SHP77 treated with DMSO at 0.1 percent for 48 hours (cell line): ENCODE measurements around the gene NR4A1.
A peak's percentile ranks its signal among the peaks of the same experiment; 100 is the strongest.

Experiments
- DNase-seq: peaks from one replicate; lab custom pipeline; 2025; lab: John Stamatoyannopoulos, UW

The NR4A1 gene

DNA sequence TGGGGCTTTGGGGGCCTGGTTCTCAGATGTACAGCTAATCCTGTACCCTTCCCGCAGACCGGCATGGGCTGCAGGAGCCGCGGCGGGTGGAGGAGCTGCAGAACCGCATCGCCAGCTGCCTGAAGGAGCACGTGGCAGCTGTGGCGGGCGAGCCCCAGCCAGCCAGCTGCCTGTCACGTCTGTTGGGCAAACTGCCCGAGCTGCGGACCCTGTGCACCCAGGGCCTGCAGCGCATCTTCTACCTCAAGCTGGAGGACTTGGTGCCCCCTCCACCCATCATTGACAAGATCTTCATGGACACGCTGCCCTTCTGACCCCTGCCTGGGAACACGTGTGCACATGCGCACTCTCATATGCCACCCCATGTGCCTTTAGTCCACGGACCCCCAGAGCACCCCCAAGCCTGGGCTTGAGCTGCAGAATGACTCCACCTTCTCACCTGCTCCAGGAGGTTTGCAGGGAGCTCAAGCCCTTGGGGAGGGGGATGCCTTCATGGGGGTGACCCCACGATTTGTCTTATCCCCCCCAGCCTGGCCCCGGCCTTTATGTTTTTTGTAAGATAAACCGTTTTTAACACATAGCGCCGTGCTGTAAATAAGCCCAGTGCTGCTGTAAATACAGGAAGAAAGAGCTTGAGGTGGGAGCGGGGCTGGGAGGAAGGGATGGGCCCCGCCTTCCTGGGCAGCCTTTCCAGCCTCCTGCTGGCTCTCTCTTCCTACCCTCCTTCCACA, 7.6 kb downstream of the NR4A1 start:
- DNase-seq: peak; percentile 33

DNA sequence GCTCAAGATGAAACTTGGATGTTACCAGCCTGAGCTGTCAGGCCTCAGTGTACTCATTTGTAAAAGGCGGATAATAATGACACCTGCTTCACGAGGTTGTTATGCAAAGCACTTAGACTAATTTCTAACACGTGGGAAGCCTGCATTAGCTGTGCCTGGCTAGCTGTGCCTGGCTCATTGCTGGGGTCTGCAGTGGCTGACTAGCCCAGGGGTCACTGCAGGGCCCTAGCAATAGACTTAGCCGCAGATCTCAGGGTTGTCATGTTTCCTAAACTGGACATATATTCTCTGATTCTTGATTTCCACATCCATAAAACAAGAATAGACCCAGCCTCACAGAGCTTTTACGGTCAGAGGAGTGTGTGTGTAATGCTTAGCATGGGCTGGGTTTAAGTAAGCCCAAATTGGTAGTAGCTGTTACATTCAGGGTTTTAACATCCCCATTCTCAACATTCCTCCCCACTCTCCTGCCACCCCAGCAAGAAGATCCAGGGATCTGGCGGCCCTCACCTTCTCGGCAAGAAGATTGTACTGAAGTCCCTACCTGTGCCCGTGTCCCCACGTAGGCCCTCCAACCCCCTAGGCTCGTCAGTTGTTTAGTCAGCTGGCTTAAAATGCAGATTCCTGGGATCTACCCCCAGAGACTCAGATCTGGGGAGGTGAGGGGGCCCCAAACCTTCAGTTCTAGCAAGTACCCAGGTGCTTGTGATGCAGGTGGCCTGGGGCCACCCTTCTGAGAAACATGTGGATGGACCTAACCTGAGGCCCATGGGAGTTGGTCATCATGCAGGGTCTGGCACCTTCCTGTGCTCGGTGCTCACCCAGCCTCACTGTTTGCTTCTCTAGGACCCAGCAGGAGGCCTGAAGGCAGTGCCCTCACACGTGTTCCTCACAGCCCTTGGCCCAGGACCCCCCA, 8.6 kb downstream of the NR4A1 start:
- no peak for DNase-seq

DNA sequence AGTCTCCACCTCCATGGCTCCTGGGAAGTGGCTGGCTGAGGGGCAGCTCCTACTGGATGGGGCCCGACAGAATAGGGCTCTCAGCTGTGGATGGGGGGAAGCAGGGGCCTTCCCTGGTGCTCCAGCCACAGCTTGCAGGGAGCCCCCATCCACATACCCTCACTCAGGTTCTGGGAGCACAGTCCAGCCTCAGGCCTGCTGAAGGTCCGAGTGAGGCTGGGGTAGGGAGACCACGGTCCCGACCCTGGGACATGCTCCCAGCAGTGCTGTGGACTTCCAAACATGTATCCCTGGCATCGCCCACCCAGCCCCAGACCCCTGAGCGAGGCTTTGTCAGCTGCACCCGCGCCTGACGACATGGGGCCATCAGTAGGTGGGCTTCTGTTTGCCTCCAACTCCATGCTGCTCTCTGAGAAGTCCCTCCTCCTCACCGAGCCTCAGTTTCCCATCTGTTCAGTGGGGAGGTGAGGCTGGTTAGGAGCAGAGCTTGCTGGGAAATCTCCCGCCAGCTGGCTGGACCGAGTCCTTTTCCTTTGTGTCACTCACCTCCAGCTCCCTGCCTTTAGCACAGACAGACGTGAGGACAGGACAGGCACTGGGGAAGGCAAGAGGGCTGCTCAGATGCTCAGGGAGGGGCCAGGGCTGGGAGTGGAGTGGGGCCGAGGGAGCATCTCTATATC, 9.4 kb downstream of the NR4A1 start:
- DNase-seq: no peak

DNA sequence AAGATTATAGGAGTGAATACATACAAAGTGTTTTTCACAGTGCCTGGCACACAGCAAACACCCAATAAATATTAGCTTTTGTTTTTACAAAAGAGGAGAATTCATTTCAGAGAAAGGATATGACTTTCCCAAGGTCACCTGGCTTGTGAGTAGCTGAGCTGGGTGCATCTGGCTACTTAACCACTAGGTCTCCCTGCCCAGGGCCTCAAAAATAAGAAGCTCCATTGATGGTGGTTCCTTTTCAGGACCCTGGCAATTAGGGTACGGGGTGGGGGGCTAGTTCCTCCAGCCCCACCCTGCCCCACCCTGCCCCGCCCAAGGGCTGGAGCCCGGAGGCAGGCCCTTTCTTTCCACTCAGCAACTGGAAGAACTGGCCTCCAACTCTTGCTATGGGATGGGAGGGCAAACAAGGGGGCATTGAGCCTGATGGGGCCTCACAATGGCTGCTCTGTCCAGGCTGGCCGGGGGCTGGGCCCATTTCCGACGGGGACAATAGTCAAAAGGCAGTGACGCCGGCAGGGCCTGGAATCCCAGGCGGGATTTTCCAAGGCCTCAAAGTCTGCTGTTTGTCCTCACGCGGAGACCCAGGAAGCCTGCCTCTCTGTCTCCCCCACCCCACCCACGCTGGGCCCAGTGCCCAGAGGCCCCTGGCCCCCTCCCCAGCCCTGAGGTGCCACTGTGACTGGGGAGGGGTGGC, 10.4 kb downstream of the NR4A1 start:
- DNase-seq: no peak

DNA sequence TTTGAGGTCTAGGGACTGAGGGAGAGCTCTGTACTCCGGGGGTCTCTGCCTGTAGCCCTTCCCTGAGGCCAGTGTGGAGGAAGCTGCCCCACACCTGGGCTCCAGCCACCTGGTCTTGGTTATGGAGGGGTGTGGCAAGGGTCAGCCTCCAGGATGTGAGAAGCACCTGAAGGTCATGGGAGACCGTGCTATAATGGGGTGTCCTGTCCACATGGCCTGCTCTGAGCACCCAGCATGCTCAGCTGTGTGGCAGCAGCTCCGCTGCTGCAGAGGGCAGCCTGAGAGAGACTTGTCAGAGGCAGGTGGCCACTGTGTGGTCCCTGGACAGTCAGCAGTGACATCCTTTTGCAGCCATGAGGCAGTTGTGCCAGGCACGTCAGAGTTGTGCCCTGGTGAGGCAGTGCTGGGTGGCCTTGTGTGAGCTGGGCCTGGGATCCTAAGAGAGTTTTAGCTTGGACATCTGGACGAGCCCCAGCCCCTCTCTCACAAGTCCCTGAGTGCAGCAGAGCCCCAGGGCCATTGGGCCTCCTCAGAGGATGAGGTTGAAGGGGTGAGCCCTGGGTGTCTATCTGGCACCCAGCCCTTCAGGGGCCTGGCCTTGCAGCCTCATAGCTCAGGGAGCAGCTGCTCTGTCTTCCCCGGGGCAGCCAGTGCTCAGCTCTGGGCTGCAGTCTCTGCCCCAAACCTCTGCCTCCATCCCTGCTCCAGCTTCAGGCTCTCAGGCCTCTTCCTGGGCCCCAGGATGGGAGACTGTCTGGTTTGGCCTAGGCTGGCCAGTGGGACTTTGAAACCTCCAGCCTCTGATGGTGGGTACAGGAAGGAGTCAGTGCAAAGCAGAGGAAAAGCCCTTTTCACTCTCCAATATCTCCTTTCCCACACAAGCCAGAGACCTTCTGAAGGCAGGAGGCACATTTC, 11.2 kb downstream of the NR4A1 start:
- DNase-seq: peak; percentile 32

DNA sequence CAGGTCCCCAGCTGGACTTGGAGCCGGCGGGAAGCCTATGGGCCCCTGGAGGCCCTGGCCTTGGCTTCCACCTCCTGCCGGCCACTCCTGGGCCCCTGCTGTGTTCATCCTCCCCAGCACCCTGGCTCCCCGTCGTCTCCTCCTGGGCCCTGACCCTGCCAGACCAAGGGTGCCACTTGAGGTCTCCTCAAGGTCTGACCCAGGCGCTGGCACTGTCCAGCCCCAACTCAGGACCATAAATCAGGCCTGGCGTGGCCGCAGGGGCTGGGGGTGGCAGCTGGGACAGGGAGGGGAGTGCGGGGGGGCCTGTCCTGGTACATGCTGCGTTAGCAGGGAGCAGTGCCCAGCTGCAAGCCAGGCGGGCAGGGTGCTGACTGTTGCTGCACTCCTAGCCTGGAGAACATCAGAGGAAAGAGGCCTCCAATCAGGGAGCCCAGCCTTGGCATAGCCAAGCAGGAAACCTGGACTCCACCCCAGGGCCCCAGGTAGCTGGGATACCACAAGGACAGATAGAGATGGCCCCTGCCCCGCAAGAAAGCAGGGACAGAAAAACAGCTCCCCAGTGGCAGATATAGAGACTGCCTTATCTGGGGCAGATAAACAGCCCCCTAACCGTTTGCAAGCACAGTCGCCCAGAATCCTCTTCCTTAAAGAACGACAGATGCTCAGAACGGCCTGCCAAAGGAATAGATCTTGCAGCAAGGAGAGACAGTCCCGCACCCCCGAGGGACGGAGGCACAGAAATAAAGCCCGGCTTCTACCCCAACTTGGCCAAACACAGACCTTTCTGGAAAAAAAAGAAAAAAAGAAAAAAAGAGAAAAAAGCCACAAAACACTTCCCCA, 12.1 kb downstream of the NR4A1 start:
- no peak for DNase-seq

DNA sequence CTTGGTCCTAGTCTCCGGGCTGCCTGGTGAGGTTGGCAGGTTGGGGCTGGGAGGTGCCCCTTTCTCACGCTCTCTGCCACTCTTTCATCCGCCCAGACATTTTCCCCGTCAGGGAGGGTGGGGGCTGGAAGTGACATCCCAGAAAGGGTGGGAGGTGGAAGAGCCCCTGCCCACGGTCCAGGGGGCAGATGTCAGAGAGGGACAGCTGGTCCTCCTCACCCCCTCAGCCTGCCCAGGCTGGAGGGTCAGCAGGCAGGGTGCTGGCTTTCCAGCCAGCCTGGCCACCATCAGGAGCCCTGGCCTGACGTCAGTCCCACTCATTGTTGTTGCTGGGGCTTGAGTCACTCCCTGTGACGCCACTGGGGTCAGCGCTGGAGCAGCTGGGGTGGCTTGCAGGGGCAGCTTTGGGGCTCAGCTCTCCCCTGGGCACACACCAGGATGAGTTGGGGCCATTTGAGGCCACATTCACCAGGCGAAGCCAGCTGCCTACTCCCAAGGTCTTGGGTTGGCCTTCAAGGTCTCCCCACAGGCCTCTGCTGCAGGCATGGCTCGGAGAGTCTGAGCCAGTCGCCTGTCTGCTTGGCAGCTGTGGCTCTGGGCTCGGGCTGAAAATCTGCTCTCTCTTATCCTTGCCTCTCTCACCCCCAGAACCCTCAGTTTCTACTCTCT, 12.9 kb downstream of the NR4A1 start:
- peak; percentile 58 for DNase-seq

DNA sequence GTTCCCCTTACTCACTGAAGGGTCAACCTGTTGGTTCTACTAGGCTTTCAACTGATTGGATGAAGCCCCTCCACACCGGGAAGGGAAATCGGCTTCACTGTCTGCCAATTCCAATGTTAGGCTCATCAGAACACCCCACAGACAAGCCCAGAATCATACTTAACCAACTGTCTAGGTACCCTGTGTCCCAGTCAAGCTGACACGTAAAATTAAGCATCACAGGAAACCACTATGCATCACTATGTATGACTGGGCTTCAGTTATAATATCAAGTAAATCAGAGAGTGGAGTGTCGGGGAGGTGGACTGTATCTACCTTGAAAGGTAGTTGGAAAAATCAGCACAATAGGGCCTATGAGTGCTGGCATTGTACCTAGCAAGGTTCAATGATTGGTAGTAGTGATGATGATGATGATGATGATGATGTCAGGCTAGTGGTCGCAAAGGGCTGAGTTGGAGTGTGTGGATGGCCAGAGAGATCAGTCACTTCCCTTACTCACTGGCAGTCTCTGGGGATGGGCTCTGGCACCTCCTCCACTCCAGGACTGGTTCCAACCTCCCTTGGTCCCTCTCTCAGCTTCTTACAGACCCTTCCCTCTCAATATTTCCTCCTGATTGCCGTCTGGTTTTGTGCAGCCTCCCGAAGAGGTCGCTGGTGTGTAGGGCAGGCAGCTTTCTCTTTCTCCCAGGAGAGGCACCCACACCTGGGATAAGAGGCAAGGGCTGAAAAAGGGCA, 15.3 kb downstream of the NR4A1 start:
- DNase-seq: peak; percentile 11

DNA sequence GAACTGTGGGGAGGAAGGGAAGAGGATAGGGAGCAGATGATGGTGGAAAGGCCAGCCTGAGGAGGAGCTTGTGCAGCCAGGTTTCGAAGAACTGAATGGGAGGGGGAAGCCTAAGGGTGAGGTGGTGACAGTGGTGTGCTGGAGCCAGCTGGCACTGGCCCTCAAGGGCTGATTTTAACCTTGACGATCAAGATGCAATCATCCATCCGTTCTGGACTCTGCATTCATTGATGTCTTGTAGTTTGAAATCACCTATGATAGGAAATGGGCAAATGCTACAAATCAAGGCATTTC, 15.8 kb downstream of the NR4A1 start:
- no peak for DNase-seq

DNA sequence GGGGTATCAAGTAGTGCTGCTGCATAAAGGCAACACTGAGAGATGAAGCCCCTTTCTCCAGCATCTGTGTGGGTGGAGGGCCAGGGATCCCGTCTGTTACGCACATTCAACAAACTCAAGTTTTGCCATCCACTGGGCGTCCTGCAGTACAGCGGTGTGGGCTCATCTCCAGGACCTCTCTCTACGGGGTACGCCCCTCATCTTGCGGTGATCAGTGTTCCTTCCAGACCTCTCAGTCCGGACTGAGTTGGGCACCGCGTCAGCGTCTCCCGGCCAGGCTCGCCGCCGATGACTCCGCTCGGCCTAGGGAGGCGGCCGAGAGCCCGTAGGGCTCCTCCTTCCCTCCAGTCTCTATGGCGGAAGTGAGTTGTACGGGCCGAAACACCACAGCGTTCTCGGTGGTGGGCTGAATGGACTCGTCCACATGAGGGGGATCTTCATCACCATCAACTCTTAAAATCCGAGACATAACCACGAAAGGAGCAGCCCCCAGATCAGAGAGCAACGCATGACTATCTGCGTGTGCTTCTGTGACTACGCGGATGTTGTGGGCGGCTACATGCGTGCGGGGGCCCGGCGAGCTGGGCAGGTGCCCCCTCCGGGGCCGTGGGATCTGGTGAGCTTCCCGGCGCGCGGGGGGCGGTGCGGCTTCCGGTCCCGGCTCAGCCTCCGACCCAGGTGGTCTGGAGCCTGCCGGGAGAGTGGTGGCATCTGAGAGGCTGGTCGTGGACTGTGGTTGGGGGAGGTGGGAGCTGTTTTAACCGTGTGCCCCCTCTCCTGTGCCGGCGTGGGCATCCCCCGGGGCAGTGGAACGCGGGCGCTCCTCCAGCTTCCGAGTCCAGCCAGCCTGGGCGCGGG, 18.3 kb downstream of the NR4A1 start, which contains the start of gene ATG101:
Gene ATG101 (plus strand): TSS at position 652 of the 858 bp plus-strand sequence. CDS start 3,673 bp downstream, outside the sequence.
- DNase-seq: peak; percentile 84

DNA sequence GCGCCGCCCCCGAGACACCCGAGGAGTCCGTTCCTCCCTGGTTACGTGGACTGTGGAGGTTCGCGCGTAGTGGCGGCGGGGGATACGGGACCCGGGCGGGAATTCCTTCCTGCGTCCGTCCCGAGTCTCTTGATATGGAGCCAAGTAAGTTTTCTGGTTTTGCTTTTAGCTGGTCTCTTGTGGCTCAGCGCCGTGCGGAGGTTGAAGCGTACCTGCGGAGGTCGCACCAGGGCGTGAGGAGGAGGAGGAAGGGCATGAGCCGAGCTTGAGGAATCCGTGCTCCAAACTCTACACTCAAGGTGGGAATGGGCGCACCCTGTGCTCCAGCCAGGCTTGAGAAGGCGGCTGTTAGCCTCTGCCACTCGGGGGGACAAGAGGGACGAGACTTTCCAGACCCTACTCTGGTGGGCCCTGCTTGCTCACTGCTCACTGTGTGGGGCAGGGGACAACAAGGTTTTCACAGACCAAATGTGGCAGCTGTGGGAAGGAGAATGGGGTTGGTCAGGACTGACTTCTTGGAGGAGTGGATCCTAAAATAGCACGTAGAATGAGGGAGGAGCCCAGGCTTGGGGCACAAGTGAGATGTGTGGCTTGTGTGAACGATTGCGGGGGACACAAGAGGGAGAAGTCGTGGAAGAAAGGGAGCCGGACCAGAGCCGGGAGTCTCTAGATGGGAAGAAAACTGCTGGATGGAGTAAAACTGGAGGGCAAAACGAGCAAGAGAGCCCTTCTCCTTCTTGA, 19.1 kb downstream of the NR4A1 start:
- no peak for DNase-seq

DNA sequence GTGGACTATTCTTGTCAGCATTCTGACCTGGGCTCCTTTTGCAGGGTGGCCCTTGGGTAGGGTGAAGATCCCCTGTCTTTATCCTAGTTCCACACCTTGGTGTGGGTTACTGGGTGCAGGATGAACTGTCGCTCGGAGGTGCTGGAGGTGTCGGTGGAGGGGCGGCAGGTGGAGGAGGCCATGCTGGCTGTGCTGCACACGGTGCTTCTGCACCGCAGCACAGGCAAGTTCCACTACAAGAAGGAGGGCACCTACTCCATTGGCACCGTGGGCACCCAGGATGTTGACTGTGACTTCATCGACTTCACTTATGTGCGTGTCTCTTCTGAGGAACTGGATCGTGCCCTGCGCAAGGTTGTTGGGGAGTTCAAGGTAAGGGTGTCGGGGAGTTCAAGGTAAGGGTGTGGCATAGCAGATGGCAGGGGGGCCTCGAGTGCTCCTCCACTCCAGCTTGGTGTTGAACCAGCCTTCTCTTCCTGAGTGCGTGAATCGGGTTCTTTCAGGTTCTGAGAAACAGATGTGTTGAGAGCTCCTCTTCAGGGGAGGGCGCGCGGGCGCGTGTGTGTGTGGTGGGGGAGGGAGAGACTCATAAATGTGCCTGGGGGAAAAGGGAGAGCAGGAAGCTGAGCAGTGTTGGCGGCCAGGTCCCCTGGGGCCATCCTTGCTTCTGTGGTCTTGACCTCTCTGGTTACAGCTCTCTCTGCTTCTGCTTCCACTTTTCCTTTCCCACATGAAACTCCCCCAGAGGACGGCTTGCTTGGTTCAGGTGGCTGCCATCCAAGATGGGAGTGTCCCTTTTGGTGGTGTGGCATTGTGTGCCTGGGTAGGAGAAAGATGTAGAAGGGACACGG, 22.5 kb downstream of the NR4A1 start:
- no peak for DNase-seq

DNA sequence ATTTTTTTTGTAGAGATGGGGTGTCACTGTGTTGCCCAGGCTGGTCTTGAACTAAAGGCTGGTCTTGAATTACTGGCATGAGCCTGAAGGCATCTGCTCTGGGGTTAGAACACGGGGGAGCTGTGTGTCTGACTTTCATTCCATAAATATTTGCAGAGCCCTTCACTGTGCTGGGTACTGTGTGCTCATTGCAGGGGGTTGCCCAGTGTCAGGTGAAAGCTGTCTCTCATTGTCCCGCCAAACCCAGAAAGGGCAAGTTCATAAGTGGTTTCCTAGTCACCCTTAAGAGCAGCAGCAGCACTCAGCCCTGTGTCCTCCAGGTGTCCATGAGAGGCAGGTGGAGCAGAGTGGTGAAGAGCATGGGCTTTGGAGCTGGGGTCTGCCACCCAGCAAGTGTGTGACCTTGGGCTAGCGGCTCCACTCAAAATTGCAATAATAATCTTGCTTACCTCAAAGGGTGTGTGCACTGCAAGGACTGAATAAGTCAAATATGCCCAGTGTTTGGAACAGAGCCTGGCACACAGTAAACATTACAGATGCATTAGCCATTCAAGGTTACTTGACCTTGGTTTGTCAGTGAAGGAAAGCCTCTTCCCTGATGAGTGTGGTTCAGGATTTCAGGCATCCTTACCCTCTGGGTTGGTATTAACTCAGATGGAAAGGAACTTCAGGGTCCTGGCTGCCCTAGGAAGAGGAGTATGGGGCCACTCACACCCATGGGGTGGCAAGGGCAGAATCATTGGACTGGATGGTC, 23.9 kb downstream of the NR4A1 start:
- DNase-seq: peak; percentile 48

DNA sequence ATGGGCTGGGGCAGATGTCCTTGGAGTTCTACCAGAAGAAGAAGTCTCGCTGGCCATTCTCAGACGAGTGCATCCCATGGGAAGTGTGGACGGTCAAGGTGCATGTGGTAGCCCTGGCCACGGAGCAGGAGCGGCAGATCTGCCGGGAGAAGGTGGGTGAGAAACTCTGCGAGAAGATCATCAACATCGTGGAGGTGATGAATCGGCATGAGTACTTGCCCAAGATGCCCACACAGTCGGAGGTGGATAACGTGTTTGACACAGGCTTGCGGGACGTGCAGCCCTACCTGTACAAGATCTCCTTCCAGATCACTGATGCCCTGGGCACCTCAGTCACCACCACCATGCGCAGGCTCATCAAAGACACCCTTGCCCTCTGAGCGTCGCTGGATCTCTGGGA, 25.6 kb downstream of the NR4A1 start:
- no peak for DNase-seq

DNA sequence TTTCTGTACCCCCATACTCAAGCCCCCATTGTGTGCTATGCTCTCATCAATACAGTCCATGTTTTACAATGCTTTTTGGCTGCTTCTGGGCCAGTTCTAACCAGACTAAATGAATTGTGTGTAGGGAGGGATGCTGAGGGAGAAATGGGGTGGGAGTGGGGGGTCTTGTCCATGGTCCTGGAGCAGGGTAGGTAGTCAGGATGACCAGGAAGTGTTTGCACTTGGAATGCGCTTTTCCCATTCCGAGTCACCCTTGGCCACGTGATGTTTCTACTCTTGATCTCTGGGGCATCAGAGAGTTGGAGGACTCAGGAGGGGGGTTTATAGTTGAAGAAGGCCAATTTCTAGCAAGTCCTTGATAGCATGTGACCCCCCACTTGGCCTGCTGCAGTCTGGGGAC, 27.0 kb downstream of the NR4A1 start:
- DNase-seq: no peak
